COLO668 (cell line): ENCODE data around the gene PDGFRB.

Experiments
- DNase-seq: peaks from one replicate; lab custom pipeline; 2025; ENCODE audit not compliant: unreplicated experiment; lab: John Stamatoyannopoulos, UW

PDGFRB gene

DNA sequence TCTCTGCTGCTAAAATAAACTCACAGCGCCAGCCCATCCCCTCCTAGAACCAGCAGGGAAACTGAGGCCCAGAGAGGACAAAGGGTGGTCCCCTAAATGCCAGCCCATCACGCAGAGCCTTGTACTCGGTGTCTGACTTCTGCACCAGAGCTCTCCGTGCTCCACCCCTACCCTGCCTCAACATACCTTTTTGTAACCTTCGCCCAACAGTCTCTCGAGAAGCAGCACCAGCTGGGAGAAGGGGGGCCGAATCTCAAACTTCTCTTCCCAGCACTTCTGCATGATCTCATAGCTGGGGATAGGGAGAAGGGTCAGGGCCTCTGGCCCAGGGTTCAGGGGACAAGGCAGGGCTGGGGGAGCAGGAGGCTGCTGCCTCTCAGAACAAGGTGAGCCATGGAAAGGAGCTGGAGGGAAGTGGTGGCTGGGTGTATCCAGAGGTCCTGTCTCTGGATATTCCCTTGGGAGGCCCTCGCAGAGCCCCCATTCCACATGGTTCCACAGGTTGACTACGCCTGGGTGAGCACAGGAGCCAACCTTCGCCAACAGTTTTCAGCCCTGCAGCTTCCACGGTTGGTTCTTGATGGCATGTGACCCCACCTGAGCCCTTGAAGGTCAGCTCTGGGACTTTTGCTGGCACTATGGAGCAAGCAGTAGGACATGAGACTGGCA, 37.0 kb downstream of the PDGFRB start:
- DNase-seq: no peak

DNA sequence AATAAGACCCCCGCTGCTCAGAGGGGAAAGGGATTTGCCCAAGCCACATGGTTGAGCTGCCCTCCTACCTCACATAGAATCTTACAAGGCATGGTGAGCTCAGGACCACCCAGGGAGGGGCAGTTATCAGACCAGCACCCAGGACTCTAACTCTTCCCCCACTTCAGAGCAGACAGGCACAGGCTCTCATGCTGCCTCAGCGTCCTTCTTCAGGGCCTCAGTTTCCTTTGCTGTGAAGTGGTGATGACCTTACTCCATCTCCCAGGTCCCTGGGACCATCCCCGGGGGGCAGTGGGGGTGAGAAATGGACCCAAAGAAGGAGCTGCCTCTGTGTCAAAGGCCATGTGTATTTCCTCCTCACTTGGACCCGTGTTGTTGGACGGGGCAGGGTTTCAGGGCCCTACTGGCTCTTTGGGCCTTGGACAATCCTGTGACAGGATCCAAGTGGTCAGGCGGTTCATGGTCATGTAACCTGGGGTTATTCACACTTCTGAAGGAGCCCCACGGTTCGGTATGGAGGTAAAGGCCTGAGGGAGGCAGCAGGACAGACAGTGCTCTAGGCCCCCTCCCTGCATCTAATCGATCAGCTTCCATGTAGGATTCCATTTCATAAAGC, 37.6 kb downstream of the PDGFRB start:
- DNase-seq: no peak

DNA sequence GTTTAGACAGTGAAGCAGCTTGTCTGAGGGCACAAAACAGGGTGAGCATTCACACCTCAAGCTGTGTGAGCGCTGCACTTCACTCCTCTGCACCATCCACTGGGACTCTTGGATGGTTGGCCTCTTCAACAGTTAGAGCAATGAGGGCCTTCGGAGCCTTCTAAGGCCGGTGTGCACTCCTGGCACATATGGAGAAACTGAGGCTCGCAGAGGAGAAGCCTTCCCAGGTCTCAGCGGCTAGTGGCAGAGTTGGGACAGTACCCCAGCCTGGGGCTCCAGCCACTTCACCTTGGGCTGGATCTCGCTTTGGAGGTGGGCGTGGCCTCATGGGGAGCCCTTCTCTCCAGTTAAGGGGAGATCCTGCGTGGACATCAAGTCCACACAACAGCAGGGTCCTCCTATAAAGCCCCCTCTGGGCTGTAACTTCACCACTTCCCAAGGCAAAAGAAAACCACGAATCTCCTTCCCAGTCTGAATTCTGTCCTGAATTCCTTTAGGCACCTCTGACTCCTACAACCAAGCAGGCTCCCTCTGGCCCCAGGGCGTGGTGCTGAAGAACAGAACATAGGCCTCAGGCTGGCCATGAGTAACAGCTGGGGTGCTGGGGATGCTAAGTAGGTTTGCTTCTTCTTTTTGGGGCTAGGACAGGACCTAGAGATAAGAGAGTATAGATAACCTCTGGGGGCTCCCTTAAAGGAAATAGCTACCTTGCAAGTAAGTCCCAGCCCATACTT, 38.8 kb downstream of the PDGFRB start:
- DNase-seq: no peak

DNA sequence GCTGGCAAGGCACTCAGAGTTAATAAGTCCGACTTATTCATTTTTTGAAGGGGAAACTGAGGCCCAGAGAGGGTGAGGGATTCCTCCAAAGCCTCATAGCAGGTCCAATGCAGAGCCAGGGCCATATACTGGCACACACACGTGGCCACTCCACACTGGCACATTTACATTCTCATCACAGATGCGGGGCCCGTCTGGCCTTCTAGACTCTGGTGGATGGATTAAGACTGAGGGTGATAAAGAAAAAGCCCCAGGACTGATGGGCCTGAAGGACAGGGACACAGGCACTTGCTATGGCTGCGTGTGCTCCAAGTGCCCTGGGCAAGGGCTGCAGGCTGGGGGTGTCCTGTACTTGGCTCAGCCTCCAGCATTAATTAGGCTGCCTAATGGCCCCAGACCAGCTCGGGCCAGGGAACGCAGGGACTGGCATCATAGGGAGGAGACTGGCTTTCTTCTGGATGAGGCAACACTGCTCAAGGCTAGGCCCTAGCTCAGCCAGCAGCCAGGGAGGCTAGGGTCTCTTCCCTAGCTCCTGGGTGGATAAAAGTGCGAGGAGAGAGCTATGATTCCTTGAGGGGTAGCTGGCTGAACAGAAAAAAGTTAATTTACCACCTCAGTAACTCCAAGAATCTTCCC, 40.8 kb downstream of the PDGFRB start:
- DNase-seq: no peak

DNA sequence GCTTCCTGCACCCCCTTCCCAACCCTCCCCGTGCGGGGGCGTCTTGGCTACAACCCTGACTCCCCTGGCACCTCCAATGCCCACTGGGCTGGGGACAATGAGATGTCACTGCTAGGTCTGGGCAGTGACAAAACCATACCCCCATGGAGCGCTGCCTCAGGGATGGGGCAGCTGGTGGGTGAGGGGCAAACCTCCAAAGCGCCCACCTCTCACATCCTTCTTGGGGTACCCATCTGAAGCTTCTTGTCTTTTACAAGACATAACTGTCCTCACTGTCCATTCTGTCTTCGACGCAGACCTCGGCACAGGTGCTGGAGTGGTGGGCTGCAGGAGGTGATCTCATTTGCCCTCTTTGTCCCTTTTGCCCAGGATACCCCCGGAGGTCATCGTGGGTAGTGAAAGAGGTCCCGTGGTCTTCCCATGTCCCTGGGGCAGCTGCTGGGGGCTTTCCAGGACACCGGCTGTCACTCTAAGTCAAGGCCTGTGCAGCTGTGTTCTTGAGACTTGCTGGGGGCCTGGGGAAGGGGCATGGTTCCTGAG, 41.5 kb downstream of the PDGFRB start:
- no peak for DNase-seq

DNA sequence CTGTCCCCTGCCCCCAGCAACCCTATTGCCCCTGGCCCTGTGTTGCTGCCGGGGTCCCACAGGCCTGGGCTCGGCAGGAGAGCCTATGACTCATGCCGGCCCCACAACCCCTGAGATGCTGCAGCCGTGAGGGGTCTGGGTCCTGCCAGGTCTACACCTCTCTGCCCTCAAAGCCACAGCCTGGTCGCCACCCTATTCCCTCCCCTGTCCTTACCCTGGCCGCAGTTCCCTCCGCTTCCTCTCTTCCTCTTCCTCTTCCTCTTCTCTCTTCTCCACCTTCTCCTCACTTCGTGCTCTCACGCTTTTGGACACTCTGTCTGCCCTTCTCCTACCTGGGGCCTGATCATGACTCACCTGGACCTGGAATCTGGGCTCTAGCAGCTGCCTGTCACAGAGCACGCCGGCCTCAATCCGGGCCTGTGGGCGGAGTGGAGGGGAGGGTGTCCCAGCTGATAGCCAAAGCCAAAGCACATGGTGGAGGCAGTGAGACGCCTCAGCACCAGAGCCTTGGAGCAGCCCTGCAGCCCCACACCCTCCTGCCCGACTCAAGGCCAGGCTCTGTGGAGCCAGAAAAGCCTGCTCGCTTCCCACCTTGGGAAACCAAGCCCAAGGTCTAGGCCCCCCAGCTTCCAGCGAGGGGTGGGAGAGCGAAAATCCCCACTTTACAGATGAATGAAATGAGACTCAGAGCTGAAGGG, 42.4 kb downstream of the PDGFRB start:
- no peak for DNase-seq

DNA sequence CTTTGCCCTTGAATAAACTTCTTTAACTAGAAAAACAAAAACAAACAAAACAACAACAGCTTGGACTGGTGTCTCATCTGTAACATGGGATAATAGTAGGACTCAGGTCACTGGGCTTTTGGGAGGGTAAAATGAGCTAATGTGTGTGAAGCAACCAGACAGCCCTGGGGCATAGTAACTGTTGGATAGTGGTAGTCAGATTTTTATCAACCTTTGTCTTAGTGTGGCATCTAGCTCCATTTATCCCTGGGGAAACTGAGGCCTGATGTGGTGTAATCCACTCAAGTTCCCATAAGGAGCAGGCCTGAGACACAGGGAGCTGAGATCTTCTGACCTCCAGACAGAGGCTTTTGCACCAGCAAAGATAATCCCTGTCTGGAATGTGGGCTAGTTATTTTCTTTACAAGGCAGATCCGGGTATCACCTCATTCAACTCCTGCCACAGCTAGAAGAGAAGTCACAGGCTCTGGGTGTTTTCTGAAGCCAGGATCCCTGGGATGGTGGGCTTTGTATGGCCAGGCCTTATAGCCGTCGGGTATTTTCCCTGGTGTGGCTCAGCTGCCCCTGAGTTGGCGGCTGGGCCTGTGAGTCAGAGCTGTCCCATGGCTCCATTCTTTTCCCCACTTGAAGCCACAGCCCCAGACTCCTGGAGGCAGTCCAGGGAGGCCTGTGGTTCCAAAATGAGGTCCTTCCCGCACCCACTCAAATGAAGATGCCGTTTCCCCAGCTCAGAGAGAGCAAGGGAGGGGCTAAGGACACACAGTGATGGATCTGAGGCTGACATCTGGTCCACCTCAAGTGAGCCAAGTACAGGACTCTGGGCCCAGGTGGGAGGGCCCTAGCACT, 43.2 kb downstream of the PDGFRB start:
- no peak for DNase-seq

DNA sequence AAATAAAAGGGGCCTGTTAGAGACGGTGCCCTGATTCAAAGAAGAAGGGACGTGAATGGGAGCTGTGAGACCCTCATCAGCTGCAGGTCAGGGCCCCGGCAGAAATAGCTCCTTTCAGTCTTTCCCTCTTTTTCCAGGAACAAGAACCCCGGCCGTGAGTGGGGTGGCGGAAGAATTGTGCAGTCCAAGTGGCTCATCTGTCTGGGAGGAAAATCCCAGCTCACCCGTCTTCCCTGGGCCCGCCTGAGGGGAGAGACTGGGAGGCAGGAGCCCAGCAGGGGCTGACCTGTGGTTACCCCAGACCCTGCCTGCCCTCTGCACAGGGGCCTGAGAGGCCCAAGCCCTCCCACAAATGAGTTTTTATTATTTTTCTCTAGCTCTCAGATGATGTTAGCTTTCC, 44.5 kb downstream of the PDGFRB start:
- no peak for DNase-seq

DNA sequence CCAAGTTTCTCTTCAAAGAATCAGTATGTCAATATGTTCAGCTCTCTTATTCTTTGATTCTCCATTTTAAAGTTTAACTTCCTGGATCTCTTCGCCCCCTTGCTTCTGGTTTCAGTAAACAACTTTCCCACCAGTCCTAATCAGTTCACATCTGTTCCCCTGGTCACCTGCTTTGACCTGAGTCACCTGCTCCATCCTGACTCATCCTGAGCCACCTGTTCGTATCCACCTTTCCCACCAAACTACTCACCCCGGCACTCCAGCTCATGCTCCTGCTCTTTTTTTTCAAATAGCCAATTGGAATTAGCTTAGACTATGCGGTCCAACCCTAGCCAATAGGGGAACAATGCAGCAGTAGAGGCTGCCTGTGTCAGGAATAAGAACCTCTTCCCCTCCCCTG, 45.7 kb downstream of the PDGFRB start:
- DNase-seq: peak; percentile 4

DNA sequence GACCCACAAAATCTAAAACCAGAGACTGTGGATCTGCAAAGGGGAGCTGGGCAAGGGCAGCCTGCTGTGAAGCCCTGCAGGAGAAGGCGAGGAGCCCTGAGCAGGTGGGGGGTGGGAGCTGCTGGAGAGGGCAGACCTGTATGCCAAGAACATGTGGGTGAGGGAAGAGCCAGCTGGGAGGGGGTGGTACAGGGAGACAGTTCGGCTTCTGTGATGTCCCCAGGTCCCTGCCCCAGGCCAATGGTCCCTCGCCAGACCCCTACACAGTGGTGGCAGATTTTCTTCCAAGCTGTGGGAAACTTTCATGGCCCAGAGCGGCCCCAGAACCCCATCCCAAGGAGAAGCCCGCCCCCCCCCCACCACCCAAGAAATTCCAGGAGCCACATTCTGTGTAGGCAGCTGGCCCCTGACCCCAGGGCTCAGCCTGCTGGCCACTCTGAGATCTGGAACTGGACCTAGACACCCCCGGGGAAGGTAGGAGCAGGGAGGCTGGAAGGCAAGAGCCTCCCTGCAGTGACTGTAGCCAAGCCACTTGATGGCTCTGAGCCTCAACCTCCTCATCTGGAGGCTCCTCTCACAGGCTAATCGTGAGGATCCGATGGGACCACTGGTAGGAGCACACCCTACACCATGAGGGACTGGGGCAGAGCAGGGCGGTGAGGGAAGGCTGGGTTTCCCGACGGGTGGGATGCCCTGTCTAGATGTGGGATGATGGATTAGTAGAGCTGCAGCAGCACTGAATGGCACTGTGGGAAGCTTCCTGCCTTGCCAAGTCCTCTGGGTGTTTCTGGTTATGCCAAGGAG, 46.7 kb downstream of the PDGFRB start:
- DNase-seq: no peak

DNA sequence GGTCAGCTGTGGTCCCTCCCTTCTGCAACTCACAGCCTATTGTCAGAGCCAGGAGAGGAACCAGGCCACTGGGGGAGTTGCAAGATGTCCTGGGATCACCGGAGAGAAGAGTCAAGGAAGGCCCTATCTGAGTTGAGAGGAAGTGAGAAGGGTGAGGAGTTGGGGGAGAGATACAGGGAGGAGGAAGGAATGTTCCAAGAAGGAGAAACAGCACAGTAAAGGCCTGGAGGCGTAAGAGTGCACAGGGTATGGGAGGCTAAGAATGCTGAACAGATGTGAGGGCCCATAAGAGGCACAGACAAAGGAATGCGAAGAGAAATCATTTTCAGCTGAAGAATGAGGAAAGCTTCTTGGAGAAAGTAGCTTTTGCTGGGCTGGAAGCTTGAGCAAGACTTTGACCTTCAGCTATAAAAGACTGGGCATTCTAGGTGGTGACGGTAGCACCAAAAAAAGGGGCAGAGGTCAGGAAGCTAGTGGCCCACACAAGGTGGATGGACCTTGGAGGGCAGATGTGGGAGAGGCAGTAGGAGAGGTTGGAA, 47.7 kb downstream of the PDGFRB start:
- DNase-seq: no peak

DNA sequence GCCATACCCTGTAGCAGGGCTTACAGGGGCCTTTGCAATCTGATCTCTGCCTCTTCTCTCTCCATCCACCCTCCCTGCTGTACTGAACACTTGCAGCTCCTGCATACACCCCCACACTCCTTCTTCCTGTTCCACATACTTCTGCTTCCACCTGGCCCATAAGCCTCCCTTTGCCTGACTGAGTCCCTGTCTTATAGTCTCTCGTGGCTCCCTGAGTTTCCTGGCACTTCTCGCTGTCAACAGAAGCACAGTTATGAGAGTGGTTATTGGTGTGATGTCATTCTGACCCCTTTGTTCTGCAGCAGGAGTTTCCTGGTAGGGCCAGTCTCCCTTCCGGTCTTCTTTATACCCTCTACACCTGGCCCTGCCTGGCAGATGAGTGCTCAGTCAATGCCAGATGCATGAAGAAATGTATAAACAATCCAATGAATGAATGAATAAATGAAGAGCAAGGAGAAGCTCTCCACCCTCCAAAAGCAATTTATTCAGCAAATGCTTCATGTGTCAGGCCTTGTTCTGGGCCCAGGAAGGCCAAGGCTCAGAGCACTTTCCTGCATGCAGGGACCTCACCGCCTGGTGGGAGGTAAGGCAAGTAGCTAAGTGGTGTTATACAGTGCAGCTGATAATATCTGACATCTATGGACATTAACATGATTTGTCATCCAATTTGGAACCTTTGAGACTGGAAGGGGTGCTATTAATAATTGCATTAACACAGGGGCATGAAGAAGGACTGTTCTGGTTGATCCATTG, 48.8 kb downstream of the PDGFRB start:
- DNase-seq: peak; percentile 55

DNA sequence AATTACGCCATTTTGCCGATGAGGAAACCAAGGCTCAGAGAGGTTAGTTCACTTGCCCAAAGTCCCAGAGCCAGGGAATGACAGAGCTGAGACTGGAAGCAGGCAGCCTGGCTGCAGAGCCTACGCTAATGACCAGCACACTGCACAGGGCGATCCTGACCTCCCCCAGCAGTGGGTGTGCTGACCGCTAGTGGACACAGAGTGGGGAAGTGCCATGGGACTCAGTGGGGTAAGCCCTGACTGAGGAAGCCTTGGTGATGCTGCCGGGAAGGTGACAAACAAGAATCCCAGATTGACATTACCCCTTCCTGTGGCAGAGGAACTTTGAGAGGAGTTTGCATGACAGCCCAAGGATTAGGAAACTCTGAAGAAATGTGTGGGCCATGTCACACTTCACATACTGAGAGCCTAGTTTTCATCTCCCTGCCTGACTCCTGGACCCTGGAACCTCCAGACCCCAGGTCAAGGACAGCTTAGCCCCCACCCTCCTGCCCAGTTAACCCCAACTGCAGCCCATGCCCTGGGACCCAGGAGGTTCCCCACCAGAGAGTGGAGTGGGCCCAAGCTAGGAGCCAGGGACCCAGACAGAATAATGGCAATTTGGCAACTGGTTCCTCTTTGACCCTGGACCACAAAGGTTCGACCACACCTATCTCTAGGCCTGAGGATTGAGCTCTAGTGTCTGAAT, 49.6 kb downstream of the PDGFRB start:
- DNase-seq: no peak

DNA sequence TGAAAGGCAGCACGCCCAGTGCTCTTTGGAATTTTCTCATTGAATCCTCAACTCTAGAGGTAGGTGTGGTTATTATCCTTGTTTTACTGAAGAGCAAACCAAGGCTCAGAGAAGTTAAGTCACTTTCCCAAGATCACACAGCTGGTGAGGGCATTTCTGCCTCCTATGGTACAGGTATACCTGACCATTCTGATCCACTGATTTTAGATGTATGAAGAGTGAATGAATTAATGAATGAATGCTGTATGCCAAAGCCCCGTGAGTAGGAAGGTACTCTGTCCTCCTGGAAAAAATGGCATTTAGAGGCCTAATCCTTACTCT, 51.1 kb downstream of the PDGFRB start:
- DNase-seq: no peak

DNA sequence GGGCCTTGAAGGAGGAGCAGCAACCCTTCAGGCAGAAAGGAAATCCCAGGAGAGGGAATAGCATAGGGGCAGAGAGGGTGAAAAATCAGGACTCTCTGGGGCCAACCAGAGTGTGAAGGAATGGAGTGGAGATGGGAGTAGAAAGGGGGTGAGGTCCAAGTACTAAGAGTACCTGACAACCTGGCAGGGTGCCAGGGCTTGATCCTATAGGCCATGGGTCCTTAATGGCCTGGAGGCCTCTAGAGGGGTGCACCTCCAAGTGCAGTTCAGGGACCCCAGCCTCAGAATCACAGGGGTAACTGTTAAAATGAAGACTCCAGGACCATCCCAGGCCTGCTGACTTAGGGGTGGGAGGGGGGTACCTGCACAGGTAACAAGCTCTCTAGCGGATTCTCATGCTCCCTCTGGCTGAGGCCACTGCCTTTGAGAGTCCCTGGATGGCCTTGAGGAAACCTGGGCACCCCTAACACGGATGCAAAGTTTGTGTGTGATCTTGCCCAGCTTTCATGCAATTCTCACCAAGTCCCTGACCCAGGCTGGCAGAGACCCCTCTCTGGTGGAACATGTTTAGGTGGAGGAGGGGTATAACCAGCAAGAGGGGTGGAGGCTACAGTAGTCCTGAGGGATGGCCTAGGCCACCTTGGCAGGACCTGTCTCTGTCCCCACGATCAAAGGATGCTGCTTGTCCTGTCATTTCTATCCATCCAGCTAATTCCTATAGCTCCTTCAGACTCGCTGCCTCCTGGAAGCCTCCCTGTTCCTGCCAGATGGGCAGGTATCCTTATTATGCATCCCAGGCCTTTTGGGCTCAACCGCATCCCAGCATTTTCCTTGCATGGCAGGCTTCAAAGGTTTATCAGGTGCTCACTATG, 51.7 kb downstream of the PDGFRB start:
- DNase-seq: no peak

DNA sequence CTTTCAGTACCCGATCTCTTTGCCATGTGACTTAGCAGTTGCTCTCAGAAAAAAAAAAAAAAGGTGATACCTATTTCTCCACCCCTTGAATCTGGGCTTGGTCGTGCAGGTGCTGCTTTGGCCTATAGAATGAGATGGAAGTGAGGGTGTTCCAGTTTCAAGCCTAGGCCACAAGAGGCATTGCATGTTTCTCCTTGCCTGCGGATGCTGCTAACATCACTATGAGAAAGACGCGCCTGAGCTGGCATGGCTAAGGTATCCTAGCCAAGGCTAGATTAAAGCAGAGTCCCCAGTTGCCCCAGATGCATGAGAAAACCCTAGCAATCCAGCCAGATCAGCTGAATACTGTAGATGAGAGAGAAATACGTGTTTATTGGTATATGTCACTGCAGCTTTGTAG, 54.6 kb downstream of the PDGFRB start:
- DNase-seq: no peak

DNA sequence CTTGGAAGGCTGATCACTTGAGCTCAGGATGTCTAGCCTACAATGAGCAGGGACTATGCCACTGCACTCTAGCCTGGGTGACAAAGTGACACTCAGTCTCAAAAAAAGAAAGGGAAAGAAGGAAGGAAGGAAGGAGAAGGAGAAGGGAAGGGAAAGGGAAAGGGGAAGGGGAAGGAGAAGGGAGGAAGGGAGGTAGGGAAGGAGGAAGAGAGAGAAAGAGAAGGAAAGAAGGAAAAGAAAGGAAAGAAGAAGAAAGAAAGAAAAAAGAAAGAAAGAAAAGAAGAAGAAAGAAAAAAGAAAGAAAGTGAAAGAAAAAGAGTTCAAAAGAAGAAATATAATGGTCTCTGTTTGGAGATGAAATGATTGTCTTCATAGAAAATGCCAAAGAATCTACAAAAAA, 58.5 kb downstream of the PDGFRB start:
- DNase-seq: no peak
